PC-9 (cell line): ENCODE measurements around the gene ELP4.

Experiments used
- EZH2 ChIP-seq: fragments of 200-600 bp; sonication (generic); IDR thresholded peaks from 2 replicates; pipeline ENCODE4 v1.8.0; 2017; ENCODE audit warnings: antibody characterized with exemption, low read depth
- TF ChIP-seq, protein P1 (sequence below): fragments of 200-600 bp; sonication (generic); conservative IDR thresholded peaks from 2 replicates; pipeline ENCODE4 v1.6.1; 2017; ENCODE audit warnings: mixed run types, antibody characterized with exemption, mild to moderate bottlenecking, moderate library complexity

GRCh38 chr11:31779374-31779791 lies 269.8 kb downstream of the ELP4 start:
- TF ChIP-seq, protein P1, sequence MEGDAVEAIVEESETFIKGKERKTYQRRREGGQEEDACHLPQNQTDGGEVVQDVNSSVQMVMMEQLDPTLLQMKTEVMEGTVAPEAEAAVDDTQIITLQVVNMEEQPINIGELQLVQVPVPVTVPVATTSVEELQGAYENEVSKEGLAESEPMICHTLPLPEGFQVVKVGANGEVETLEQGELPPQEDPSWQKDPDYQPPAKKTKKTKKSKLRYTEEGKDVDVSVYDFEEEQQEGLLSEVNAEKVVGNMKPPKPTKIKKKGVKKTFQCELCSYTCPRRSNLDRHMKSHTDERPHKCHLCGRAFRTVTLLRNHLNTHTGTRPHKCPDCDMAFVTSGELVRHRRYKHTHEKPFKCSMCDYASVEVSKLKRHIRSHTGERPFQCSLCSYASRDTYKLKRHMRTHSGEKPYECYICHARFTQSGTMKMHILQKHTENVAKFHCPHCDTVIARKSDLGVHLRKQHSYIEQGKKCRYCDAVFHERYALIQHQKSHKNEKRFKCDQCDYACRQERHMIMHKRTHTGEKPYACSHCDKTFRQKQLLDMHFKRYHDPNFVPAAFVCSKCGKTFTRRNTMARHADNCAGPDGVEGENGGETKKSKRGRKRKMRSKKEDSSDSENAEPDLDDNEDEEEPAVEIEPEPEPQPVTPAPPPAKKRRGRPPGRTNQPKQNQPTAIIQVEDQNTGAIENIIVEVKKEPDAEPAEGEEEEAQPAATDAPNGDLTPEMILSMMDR = no peak
- TF ChIP-seq EZH2 = no peak
